ENCODE data around the gene PPP1R12A. TPM values are rescaled to one million over a fixed set of nuclear protein-coding genes. Genes with fewer than 3 reads are reported as not detected.

PPP1R12A gene
- polyA plus RNA-seq, 2 of the 4 experiments (the other 2 are of a cell fraction), result 28.0 to 74.8 TPM

- Histone ChIP-seq H3K9me3 (no peaks in the 10 kb centered on the region), H3K4me2 (peak overlapping the region; percentile 43), H3K27ac (peak overlapping the region in 1 of 2 experiments; percentile 53; a peak in 2 of 6 replicates), H3K4me3 (no peak overlapping the region), H3K4me1 (peaks cover 20% of the 10 kb centered on the region)
- no peak for FAIRE-seq
- WGBS (ENCODE audit: missing lambda C conversion rate), result 77% methylated on average over 3 of the region's 3 CpGs
- POLR2A ChIA-PET, result no interaction called here
- ATAC-seq, result no peak
- DNase-seq (ENCODE audit: low read depth in 1 of 2, low spot score in 1 of 2), result no peak
- TF ChIP-seq BCL3 (IDR thresholded peaks at IDR 0.05), result no peak
- no peak for TF ChIP-seq ELK1 (IDR thresholded peaks at IDR 0.05; ENCODE audit: low read depth, low read length)
- no peak for TF ChIP-seq MAX (IDR thresholded peaks at IDR 0.05)
- no peak for TF ChIP-seq ZC3H11A (IDR thresholded peaks at IDR 0.05)
- CTCF ChIA-PET, result interaction anchor here (1.2 kb wide), 1 partner anchor 411 kb away, joined by 3 read pairs; no protein-coding TSS in a partner anchor
Measured at GRCh38 chr12:79775355-79776027, 159.4 kb downstream of the PPP1R12A start.

GRCh38 chr12:79773896-79774295 lies 161.0 kb downstream of the PPP1R12A start:
- Histone ChIP-seq H3K27ac (no peak overlapping the region), H3K4me1 (peaks cover 20% of the 10 kb centered on the region), H3K9me3 (no peaks in the 10 kb centered on the region), H3K4me2 (no peak overlapping the region), H3K4me3 (no peak overlapping the region)
- ATAC-seq (no peak), DNase-seq (ENCODE audit: low read depth in 1 of 2, low spot score in 1 of 2) (no peak), FAIRE-seq (no peak)
- TF ChIP-seq CTCF (IDR thresholded peaks at IDR 0.05), result no peak
- TF ChIP-seq CBX8 (IDR thresholded peaks at IDR 0.05), result no peak
- no peak for TF ChIP-seq USF2 (IDR thresholded peaks at IDR 0.05)
- no peak for TF ChIP-seq CBX2 (IDR thresholded peaks at IDR 0.05; ENCODE audit: borderline replicate concordance, low read depth)
- no peak for TF ChIP-seq ZC3H11A (IDR thresholded peaks at IDR 0.05)
- no peak for TF ChIP-seq RARB (CRISPR knock-in tag; IDR thresholded peaks at IDR 0.05)
- TF ChIP-seq ZSCAN20 (CRISPR knock-in tag; IDR thresholded peaks at IDR 0.05), result no peak
- TF ChIP-seq ESRRA (IDR thresholded peaks at IDR 0.05; ENCODE audit: borderline replicate concordance, low read length), result no peak
- TF ChIP-seq POLR2AphosphoS2 (conservative IDR thresholded peaks at IDR 0.05; ENCODE audit: low read length), result no peak
- no peak for TF ChIP-seq E2F6 (IDR thresholded peaks at IDR 0.05; ENCODE audit: borderline replicate concordance, low read depth)
- no peak for TF ChIP-seq NR3C1 (IDR thresholded peaks at IDR 0.05)
- TF ChIP-seq RNF2 (IDR thresholded peaks at IDR 0.05; ENCODE audit: borderline replicate concordance, low read depth), result no peak
- TF ChIP-seq SMC3 (IDR thresholded peaks at IDR 0.05), result no peak
- TF ChIP-seq TFCP2L1 (CRISPR knock-in tag; IDR thresholded peaks at IDR 0.05), result no peak
- TF ChIP-seq FOSL2 (IDR thresholded peaks at IDR 0.05), result no peak
- no peak for TF ChIP-seq FOSL2 (CRISPR knock-in tag; IDR thresholded peaks at IDR 0.05)
- TF ChIP-seq REST (IDR thresholded peaks at IDR 0.05), result no peak
- no peak for TF ChIP-seq MAX (IDR thresholded peaks at IDR 0.05)
- TF ChIP-seq PHF8 (IDR thresholded peaks at IDR 0.05; ENCODE audit: borderline replicate concordance, low read depth), result no peak
- ChIA-PET CTCF (interaction anchor here (0.6 to 0.8 kb wide), 3 partner anchors 135 to 1593 kb away, joined by 3 read pairs; no protein-coding TSS in a partner anchor), POLR2A (no interaction called here)
